ENCODE results near the gene CALR3. TPM values are rescaled to one million over a fixed set of nuclear protein-coding genes. Genes with fewer than 3 reads are reported as not detected.
A peak's percentile ranks its signal among the peaks of the same experiment; 100 is the strongest.
"Not testable (repeated sequence)": the region's sequence is repeated elsewhere in the genome, so short reads cannot be mapped to it uniquely, and the experiment has no call there.

The CALR3 gene
- total and polyA plus RNA-seq, 4 experiments from 2014 or later = not detected

DNA sequence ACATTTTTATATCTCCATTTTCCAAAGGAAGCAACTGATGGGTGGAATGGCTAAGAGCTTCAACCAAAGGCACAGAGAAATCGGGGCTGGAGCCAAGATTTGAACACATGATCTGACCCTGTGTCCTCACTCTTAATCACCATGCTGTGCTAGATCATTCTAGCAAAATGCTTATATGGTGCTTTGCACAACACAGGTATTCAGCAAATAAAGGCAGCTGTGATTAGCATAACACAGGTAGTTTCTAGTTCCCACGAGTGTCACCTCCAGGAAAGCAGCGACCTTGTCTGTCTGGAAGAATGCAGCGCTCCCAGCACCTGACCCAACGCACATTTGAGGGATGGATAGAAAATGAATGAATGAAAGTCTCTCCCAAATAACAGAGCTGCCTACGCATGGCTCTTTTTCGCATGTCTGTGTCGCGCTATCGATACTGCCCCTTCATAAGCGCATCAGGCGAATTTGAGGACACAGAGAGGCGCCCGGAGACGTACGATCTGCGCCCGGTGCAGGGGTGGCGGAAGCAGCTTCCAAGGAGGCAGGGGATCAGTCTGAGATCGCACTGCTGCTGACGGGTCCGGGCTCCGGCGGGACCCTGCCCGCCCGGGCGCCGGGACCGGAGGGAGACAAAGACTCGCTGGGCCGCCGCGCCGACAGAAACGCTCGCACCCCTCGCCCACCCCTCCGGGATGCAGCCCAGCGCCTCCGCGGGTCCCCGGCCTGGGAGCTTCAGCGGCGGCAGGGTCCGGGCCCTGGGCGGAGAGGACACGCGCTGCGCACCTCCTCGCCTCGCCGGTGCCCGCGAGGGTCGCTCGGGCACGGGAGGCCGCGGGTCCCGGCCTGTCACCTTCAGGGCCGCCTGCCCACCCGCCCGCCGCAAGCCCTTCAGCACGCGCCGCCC, 24.8 kb downstream of the CALR3 start:
- no peaks in the 10 kb centered on the region for H3K36me3 ChIP-seq (ENCODE audit: insufficient read depth, low read length)
- intact Hi-C loops (cut with micrococcal nuclease) = loop anchor here (1.0 to 5.0 kb wide), 2 partner anchors 71 to 157 kb away; partner anchors contain the start of genes CHERP and MED26
- H3K4me3 ChIP-seq (ENCODE audit: low read length in 2 of 2) = peak overlapping the region; percentile 42 to 61
- H3K27ac ChIP-seq (ENCODE audit: low read depth, low read length) = peak overlapping the region; percentile 79
- peaks cover 0 to 2% of the 10 kb centered on the region in 2 donors for H3K27me3 Mint-ChIP-seq
- peak overlapping the region; percentile 87 to 92 (median 90) for H3K4me3 Mint-ChIP-seq
- peak in 3 of 5 donors; percentile 13 to 15 (median 13) for DNase-seq
- no peaks in the 10 kb centered on the region for H3K27me3 ChIP-seq (ENCODE audit: insufficient read depth, low read length)
- H3K4me1 ChIP-seq (ENCODE audit: insufficient read depth, low read length) = peaks cover 33% of the 10 kb centered on the region
- H3K9me3 ChIP-seq (ENCODE audit: control insufficient read depth in 1 of 2, low read length in 2 of 2) = no peaks in the 10 kb centered on the region
- peaks cover 3 to 17% of the 10 kb centered on the region in 2 donors for H3K36me3 Mint-ChIP-seq
- no peaks in the 10 kb centered on the region for H3K9me3 Mint-ChIP-seq
- POLR2A ChIA-PET (ENCODE audit: partially characterized antibody) = interaction anchor here (0.5 to 1.2 kb wide), 3 partner anchors 25 to 188 kb away, joined by 3 to 4 read pairs (median 3); partner anchors contain the start of genes C19orf44, CALR3 and SMIM7
- H3K4me1 Mint-ChIP-seq = peaks cover 28 to 49% (median 36%) of the 10 kb centered on the region in 4 donors
- peak overlapping the region; percentile 26 to 91 (median 84) for H3K27ac Mint-ChIP-seq
- CTCF ChIA-PET (ENCODE audit: partially characterized antibody) = no interaction called here

DNA sequence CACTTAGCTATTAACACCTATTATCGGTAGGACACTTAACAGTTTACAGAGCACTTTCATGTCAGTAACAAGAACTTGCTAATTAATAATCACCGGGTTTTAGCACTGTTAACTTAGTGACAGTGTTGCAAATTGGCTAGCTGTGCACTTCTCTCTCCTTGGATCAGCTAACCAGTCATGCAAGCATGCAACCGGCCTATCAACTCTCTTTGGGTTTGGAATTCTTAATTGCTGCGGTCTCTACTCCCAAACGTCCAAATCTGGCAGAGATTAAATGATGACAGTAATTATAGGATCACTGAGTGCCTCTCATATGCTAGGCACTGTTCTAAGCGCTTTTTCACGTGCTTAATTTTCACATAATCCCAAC, 25.4 kb downstream of the CALR3 start:
- no peaks in the 10 kb centered on the region for H3K36me3 ChIP-seq (ENCODE audit: insufficient read depth, low read length)
- peak overlapping the region in 1 of 2 donors; percentile 61 for H3K4me3 ChIP-seq (ENCODE audit: low read length in 2 of 2)
- peak overlapping the region; percentile 26 to 91 (median 84) for H3K27ac Mint-ChIP-seq
- no peak overlapping the region for H3K27ac ChIP-seq (ENCODE audit: low read depth, low read length)
- peaks cover 29 to 53% (median 38%) of the 10 kb centered on the region in 4 donors for H3K4me1 Mint-ChIP-seq
- ChIA-PET POLR2A (ENCODE audit: partially characterized antibody) (interaction anchor here (0.5 to 1.2 kb wide), 2 partner anchors 26 to 40 kb away, joined by 3 read pairs; partner anchors contain the start of genes C19orf44 and CALR3), CTCF (ENCODE audit: partially characterized antibody) (no interaction called here)
- H3K9me3 Mint-ChIP-seq = no peaks in the 10 kb centered on the region
- H3K27me3 ChIP-seq (ENCODE audit: insufficient read depth, low read length) = no peaks in the 10 kb centered on the region
- H3K4me3 Mint-ChIP-seq = peak overlapping the region; percentile 87 to 92 (median 90)
- no peaks in the 10 kb centered on the region for H3K9me3 ChIP-seq (ENCODE audit: control insufficient read depth in 1 of 2, low read length in 2 of 2)
- intact Hi-C loops (cut with micrococcal nuclease) = loop anchor here (5.0 kb wide), 1 partner anchor 72 kb away; the partner anchor contains the start of gene CHERP
- H3K4me1 ChIP-seq (ENCODE audit: insufficient read depth, low read length) = peaks cover 33% of the 10 kb centered on the region
- DNase-seq = no peak
- H3K36me3 Mint-ChIP-seq = peaks cover 3 to 19% of the 10 kb centered on the region in 2 donors
- H3K27me3 Mint-ChIP-seq = peaks cover 0 to 2% of the 10 kb centered on the region in 2 donors

DNA sequence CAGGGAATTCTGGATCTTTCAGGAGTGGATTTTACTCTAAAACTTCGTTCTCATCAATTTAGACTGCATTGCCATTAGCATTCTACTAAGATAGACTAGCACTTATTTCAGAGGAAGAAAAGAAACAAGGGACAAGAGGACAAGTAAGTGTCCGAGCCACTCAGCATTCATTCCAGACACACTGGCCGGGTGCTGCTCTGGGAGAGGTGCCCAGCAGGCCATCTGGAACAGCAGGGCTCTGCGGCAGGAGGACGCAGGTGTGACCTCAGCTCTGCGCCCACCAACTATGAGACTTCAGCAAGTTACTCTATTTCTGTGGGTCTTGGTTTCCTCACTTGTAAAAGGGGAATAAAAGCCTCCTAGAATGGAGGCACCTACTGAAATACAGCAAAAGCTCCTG, 28.4 kb downstream of the CALR3 start:
- CTCF ChIA-PET (ENCODE audit: partially characterized antibody) = no interaction called here
- H3K27me3 Mint-ChIP-seq = no peaks in the 10 kb centered on the region
- intact Hi-C loops (cut with micrococcal nuclease) = no loop called here
- peak overlapping the region in 1 of 8 donors; percentile 46 for H3K4me3 Mint-ChIP-seq
- Histone ChIP-seq H3K27me3 (ENCODE audit: insufficient read depth, low read length) (no peaks in the 10 kb centered on the region), H3K36me3 (ENCODE audit: insufficient read depth, low read length) (no peaks in the 10 kb centered on the region), H3K27ac (ENCODE audit: low read depth, low read length) (no peak overlapping the region), H3K4me1 (ENCODE audit: insufficient read depth, low read length) (peaks cover 53% of the 10 kb centered on the region), H3K9me3 (ENCODE audit: control insufficient read depth in 1 of 2, low read length in 2 of 2) (no peaks in the 10 kb centered on the region), H3K4me3 (ENCODE audit: low read length in 2 of 2) (no peak overlapping the region)
- H3K4me1 Mint-ChIP-seq = peaks cover 34 to 68% (median 51%) of the 10 kb centered on the region in 4 donors
- no peaks in the 10 kb centered on the region for H3K9me3 Mint-ChIP-seq
- no peak for DNase-seq
- peaks cover 3 to 23% of the 10 kb centered on the region in 2 donors for H3K36me3 Mint-ChIP-seq
- POLR2A ChIA-PET (ENCODE audit: partially characterized antibody) = no interaction called here
- peak overlapping the region in 5 of 7 donors; percentile 38 to 75 (median 52) for H3K27ac Mint-ChIP-seq

DNA sequence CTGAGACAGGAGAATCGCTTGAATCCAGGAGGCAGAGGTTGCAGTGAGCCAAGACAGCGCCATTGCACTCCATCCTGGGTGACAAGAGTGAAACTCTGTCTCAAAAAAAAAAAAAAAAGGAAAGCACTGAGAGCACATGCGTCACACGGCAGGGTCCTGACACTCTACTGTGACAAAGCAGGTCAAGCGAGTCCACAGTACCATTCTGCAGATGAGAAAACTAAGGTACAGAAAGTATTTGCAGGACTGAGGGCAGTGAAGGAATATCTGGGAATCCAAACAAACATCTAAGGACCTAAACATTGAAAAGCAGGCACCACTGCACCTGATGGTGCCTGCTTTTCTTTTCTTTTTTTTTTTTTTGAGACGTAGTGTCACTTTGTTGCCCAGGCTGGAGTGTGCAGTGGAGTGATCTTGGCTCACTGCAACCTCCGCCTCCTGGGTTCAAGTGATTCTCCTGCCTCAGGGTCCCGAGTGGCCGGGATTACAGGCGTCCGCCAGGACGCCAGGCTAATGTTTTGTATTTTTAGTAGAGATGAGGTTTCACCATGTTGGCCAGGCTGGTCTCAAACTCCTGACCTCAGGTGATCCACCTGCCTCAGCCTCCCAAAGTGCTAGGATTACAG, 29.1 kb downstream of the CALR3 start:
- CTCF ChIA-PET (ENCODE audit: partially characterized antibody); H3K4me3 ChIP-seq (ENCODE audit: low read length in 2 of 2); H3K27ac ChIP-seq (ENCODE audit: low read depth, low read length); H3K9me3 ChIP-seq (ENCODE audit: control insufficient read depth in 1 of 2, low read length in 2 of 2); H3K27me3 Mint-ChIP-seq; DNase-seq; POLR2A ChIA-PET (ENCODE audit: partially characterized antibody); H3K27me3 ChIP-seq (ENCODE audit: insufficient read depth, low read length); H3K9me3 Mint-ChIP-seq; intact Hi-C loops (cut with micrococcal nuclease); H3K36me3 ChIP-seq (ENCODE audit: insufficient read depth, low read length): not testable (repeated sequence)
- H3K4me1 ChIP-seq (ENCODE audit: insufficient read depth, low read length) = peaks cover 48% of the 10 kb centered on the region
- Mint-ChIP-seq H3K4me1 (peaks cover 34 to 70% (median 52%) of the 10 kb centered on the region in 4 donors), H3K27ac (peak overlapping the region in 1 of 7 donors; percentile 64), H3K4me3 (peak overlapping the region in 1 of 8 donors; percentile 46), H3K36me3 (peaks cover 3 to 23% of the 10 kb centered on the region in 2 donors)

DNA sequence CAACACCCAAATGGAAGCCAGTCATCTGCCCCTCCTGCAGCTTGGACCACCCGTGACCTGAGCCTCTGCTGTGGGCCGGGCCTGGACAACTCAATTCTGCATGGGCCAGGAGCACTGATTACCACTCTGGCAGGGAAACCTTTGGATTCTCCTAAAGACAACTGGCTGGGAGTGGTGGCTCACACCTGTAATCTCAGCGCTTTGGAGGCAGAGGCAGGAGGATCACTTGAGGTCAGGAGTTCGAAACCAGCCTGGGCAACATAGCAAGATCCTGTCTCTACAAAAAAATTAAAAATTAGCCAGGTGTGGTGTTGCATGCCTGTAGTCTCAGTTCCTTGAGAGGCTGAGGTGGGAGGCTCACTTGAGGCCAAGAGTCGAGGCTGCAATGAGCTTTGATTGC, 30.7 kb downstream of the CALR3 start:
- Mint-ChIP-seq H3K27ac (peak overlapping the region in 1 of 7 donors; percentile 42), H3K27me3 (no peaks in the 10 kb centered on the region), H3K9me3 (no peaks in the 10 kb centered on the region), H3K36me3 (peaks cover 3 to 20% of the 10 kb centered on the region in 2 donors), H3K4me3 (no peak overlapping the region), H3K4me1 (peaks cover 30 to 66% (median 49%) of the 10 kb centered on the region in 4 donors)
- intact Hi-C loops (cut with micrococcal nuclease) = no loop called here
- Histone ChIP-seq H3K27me3 (ENCODE audit: insufficient read depth, low read length) (no peaks in the 10 kb centered on the region), H3K36me3 (ENCODE audit: insufficient read depth, low read length) (no peaks in the 10 kb centered on the region), H3K4me1 (ENCODE audit: insufficient read depth, low read length) (peaks cover 36% of the 10 kb centered on the region), H3K27ac (ENCODE audit: low read depth, low read length) (no peak overlapping the region), H3K9me3 (ENCODE audit: control insufficient read depth in 1 of 2, low read length in 2 of 2) (no peaks in the 10 kb centered on the region), H3K4me3 (ENCODE audit: low read length in 2 of 2) (no peak overlapping the region)
- ChIA-PET CTCF (ENCODE audit: partially characterized antibody) (no interaction called here), POLR2A (ENCODE audit: partially characterized antibody) (interaction anchor here (0.7 kb wide), 1 partner anchor 160 kb away, joined by 3 read pairs; no protein-coding TSS in a partner anchor)
- DNase-seq = no peak

DNA sequence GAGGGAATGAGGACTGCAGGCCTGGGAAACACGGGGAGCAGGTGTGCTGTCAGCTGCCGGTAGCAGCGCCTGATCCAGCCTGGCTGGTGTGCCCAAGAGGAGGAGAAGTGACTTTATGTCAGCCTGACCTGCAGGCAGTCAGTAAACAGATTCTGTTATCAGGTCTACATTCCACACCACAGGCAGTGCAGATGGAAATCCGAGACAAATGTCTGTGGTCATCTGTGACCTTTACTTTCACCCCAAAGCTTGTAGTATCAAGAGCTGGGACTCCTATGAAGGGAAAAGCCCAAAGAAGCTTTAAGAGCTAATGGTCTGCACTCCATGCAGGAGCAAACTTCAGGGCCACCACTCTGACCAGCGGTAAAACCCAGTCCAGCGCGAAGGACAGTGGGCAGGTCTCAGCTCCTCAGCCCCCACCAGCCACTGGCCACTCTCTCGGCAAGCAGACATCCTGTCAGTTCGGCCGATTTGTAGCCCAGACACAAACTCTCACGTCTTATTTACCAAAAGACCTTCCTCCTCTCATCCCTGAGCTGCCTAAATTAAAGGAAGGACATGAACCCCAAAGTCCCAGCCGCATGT, 31.9 kb downstream of the CALR3 start:
- Mint-ChIP-seq H3K9me3 (no peaks in the 10 kb centered on the region), H3K27me3 (no peaks in the 10 kb centered on the region), H3K27ac (peak overlapping the region in 2 of 7 donors; percentile 51 to 86), H3K36me3 (peaks cover 3 to 20% of the 10 kb centered on the region in 2 donors), H3K4me1 (peaks cover 30 to 66% (median 47%) of the 10 kb centered on the region in 4 donors), H3K4me3 (no peak overlapping the region)
- intact Hi-C loops (cut with micrococcal nuclease) = no loop called here
- Histone ChIP-seq H3K4me3 (ENCODE audit: low read length in 2 of 2) (no peak overlapping the region), H3K36me3 (ENCODE audit: insufficient read depth, low read length) (no peaks in the 10 kb centered on the region), H3K9me3 (ENCODE audit: control insufficient read depth in 1 of 2, low read length in 2 of 2) (no peaks in the 10 kb centered on the region), H3K27ac (ENCODE audit: low read depth, low read length) (no peak overlapping the region), H3K27me3 (ENCODE audit: insufficient read depth, low read length) (no peaks in the 10 kb centered on the region), H3K4me1 (ENCODE audit: insufficient read depth, low read length) (peaks cover 26% of the 10 kb centered on the region)
- DNase-seq = no peak
- ChIA-PET CTCF (ENCODE audit: partially characterized antibody) (no interaction called here), POLR2A (ENCODE audit: partially characterized antibody) (no interaction called here)

All from CD4-positive, alpha-beta memory T cell (primary cell).